Activated CD8-positive, alpha-beta T cell treated with anti-CD3 and anti-CD28 coated beads for 36 hours (primary cell): ENCODE results near the gene SLC36A3. TPM values are rescaled to one million over a fixed set of nuclear protein-coding genes. Genes with fewer than 3 reads are reported as not detected.
"Not testable (repeated sequence)": the region's sequence is repeated elsewhere in the genome, so short reads cannot be mapped to it uniquely, and the experiment has no call there.

ENCODE experiments used
- ATAC-seq: fragments of 200-7000 bp; cut with Tn5 transposase; one replicate; pipeline ENCODE4 v1.10.0; 2021; ENCODE audit warnings: mild to moderate bottlenecking, moderate library complexity
- CTCF ChIA-PET: fragments of 350-600 bp; sonication (Branson Sonifier 250); formaldehyde crosslinking; loops from one replicate; lab custom pipeline; 2021; ENCODE audit warnings: antibody characterized with exemption; lab: Charles Lee
- POLR2A ChIA-PET: fragments of 350-600 bp; sonication (Branson Sonifier 250); formaldehyde crosslinking; loops from one replicate; lab custom pipeline; 2021; ENCODE audit warnings: antibody characterized with exemption; lab: Charles Lee
- DNase-seq: peaks from one replicate; pipeline ENCODE4 v3.0.0-alpha.2; 2020
- H3K27ac Mint-ChIP-seq: one replicate; pipeline ENCODE4 v1.8.0; 2021; ENCODE audit warnings: mild to moderate bottlenecking, mixed read lengths
- H3K27me3 Mint-ChIP-seq: one replicate; pipeline ENCODE4 v1.8.0; 2021; ENCODE audit warnings: mixed read lengths
- H3K36me3 Mint-ChIP-seq: one replicate; pipeline ENCODE4 v1.8.0; 2021; ENCODE audit warnings: low read depth, mixed read lengths
- H3K4me1 Mint-ChIP-seq: one replicate; pipeline ENCODE4 v1.8.0; 2021; ENCODE audit warnings: low read depth, mixed read lengths
- H3K4me3 Mint-ChIP-seq: one replicate; pipeline ENCODE4 v1.8.0; 2021; ENCODE audit warnings: mild to moderate bottlenecking, moderate library complexity, mixed read lengths
- H3K9me3 Mint-ChIP-seq: one replicate; pipeline ENCODE4 v1.8.0; 2021; ENCODE audit warnings: mixed read lengths
- CTCF ChIP-seq: fragments of 200-600 bp; IDR thresholded peaks from one replicate; pipeline ENCODE4 v1.8.0; 2022; ENCODE audit warnings: antibody characterized with exemption, mild to moderate bottlenecking
- intact Hi-C: fragments of 100-400 bp; cut with micrococcal nuclease; formaldehyde crosslinking; loops from one replicate; pipeline ENCODE4 v1.10.0; 2022
- total RNA-seq, 2 experiments: library from RNA; stranded (reverse); gene quantifications; one replicate each; pipeline ENCODE4 v1.2.3, GENCODE V29; 2021

SLC36A3 gene
- total RNA-seq, 2 experiments from 2014 or later, result not detected

- no peak for TF ChIP-seq CTCF
- CTCF ChIA-PET, result no interaction called here
- intact Hi-C loops, result no loop called here
- no peaks in the 10 kb centered on the region for H3K36me3 Mint-ChIP-seq
- no peak overlapping the region for H3K27ac Mint-ChIP-seq
- H3K27me3 Mint-ChIP-seq, result no peaks in the 10 kb centered on the region
- POLR2A ChIA-PET, result no interaction called here
- H3K9me3 Mint-ChIP-seq, result no peaks in the 10 kb centered on the region
- ATAC-seq, result no peak
- peaks cover 35% of the 10 kb centered on the region for H3K4me1 Mint-ChIP-seq
- no peak for DNase-seq
- H3K4me3 Mint-ChIP-seq, result no peak overlapping the region
These were observed 47.8 kb downstream of the SLC36A3 start for GRCh38 chr5:151255621-151256286.

- H3K9me3 Mint-ChIP-seq, H3K36me3 Mint-ChIP-seq, H3K4me3 Mint-ChIP-seq, DNase-seq, ATAC-seq, POLR2A ChIA-PET, H3K27ac Mint-ChIP-seq, H3K27me3 Mint-ChIP-seq: not testable (repeated sequence)
- CTCF ChIA-PET, result interaction anchor here (0.8 to 2.9 kb wide), 3 partner anchors 62 to 269 kb away, joined by 3 to 10 read pairs (median 9); no protein-coding TSS in a partner anchor
- intact Hi-C loops, result loop anchor here (5.0 kb wide), 1 partner anchor 43 kb away; no protein-coding TSS in a partner anchor
- H3K4me1 Mint-ChIP-seq, result peaks cover 42% of the 10 kb centered on the region
These were observed 48.6 kb downstream of the SLC36A3 start for GRCh38 chr5:151254990-151255389.

- intact Hi-C loops, result loop anchor here (5.0 kb wide), 1 partner anchor 42 kb away; no protein-coding TSS in a partner anchor
- ChIA-PET POLR2A (no interaction called here), CTCF (interaction anchor here (0.8 to 2.9 kb wide), 4 partner anchors 62 to 269 kb away, joined by 3 to 11 read pairs (median 10); no protein-coding TSS in a partner anchor)
- Mint-ChIP-seq H3K4me1 (peaks cover 42% of the 10 kb centered on the region), H3K36me3 (no peaks in the 10 kb centered on the region), H3K4me3 (no peak overlapping the region), H3K9me3 (no peaks in the 10 kb centered on the region), H3K27ac (no peak overlapping the region), H3K27me3 (no peaks in the 10 kb centered on the region)
- DNase-seq, result no peak
- no peak for TF ChIP-seq CTCF
- ATAC-seq, result no peak
These were observed 49.0 kb downstream of the SLC36A3 start for GRCh38 chr5:151254556-151254955.

GRCh38 chr5:151253605-151253950 is 50.0 kb downstream of the SLC36A3 start:
- TF ChIP-seq CTCF, result no peak
- H3K27ac Mint-ChIP-seq, result peak overlapping the region; percentile 22
- POLR2A ChIA-PET, result interaction anchor here (0.9 to 1.2 kb wide), 2 partner anchors 10 to 38 kb away, joined by 3 to 4 read pairs; no protein-coding TSS in a partner anchor
- H3K27me3 Mint-ChIP-seq, result no peaks in the 10 kb centered on the region
- CTCF ChIA-PET, result interaction anchor here (0.5 to 2.9 kb wide), 6 partner anchors 9 to 138 kb away, joined by 3 to 11 read pairs (median 9); partner anchors contain the start of gene CCDC69
- no peaks in the 10 kb centered on the region for H3K36me3 Mint-ChIP-seq
- intact Hi-C loops, result loop anchor here (5.0 kb wide), 1 partner anchor 41 kb away; no protein-coding TSS in a partner anchor
- peaks cover 39% of the 10 kb centered on the region for H3K4me1 Mint-ChIP-seq
- ATAC-seq (no peak), DNase-seq (no peak)
- H3K4me3 Mint-ChIP-seq, result peak overlapping the region; percentile 90
- H3K9me3 Mint-ChIP-seq, result no peaks in the 10 kb centered on the region

- ATAC-seq, result peak; percentile 92
- Mint-ChIP-seq H3K36me3 (no peaks in the 10 kb centered on the region), H3K27ac (peak within 1 kb of the TSS; percentile 95), H3K27me3 (no peaks in the 10 kb centered on the region), H3K4me1 (peaks cover 39% of the 10 kb centered on the region), H3K9me3 (no peaks in the 10 kb centered on the region), H3K4me3 (peak within 1 kb of the TSS; percentile 90)
- intact Hi-C loops, result loop anchor here (5.0 kb wide), 1 partner anchor 41 kb away; no protein-coding TSS in a partner anchor
- no peak for TF ChIP-seq CTCF
- DNase-seq, result peak; percentile 100
- POLR2A ChIA-PET, result interaction anchor here (0.6 to 1.8 kb wide), 6 partner anchors 11 to 500 kb away, joined by 3 to 6 read pairs (median 4); no protein-coding TSS in a partner anchor
- CTCF ChIA-PET, result interaction anchor here (0.5 to 3.4 kb wide), 13 partner anchors 10 to 138 kb away, joined by 3 to 16 read pairs (median 6); partner anchors contain the start of gene CCDC69
These were observed 50.6 kb downstream of the SLC36A3 start, which contains the start of gene GM2A for GRCh38 chr5:151252762-151253604. Gene GM2A, plus strand, starts transcription at chr5:151253185. Its CDS starts 32 bp downstream, at chr5:151253217.
